Smooth muscle cell (in vitro differentiated cells): ENCODE measurements around the gene TMEM213. TPM values are rescaled to one million over a fixed set of nuclear protein-coding genes. Genes with fewer than 3 reads are reported as not detected.

ENCODE experiments used
- DNase-seq: peaks from one replicate; lab custom pipeline; 2025; ENCODE audit not compliant: unreplicated experiment; lab: John Stamatoyannopoulos, UW
- H2AFZ ChIP-seq: fragments of 200-600 bp; sonication (generic); 2 replicates; pipeline ENCODE4 v1.6.0; 2016; ENCODE audit warnings: antibody characterized with exemption, low read depth, mild to moderate bottlenecking
- H3F3A ChIP-seq: fragments of 200-600 bp; sonication (generic); 2 replicates; pipeline ENCODE4 v1.6.0; 2017; ENCODE audit warnings: antibody characterized with exemption, low read depth
- H3K27ac ChIP-seq: fragments of 200-600 bp; sonication (generic); 2 replicates; pipeline ENCODE4 v1.5.1; 2016; ENCODE audit warnings: low read depth, mild to moderate bottlenecking
- H3K27me3 ChIP-seq: fragments of 200-600 bp; sonication (generic); 2 replicates; pipeline ENCODE4 v1.6.1; 2016; ENCODE audit warnings: low read depth, mild to moderate bottlenecking
- H3K36me3 ChIP-seq: fragments of 200-600 bp; sonication (generic); 2 replicates; pipeline ENCODE4 v1.5.1; 2016; ENCODE audit warnings: low read depth
- H3K4me1 ChIP-seq: fragments of 200-600 bp; sonication (generic); 2 replicates; pipeline ENCODE4 v1.5.1; 2016; ENCODE audit warnings: low read depth
- H3K4me2 ChIP-seq: fragments of 200-600 bp; sonication (generic); 2 replicates; pipeline ENCODE4 v1.6.0; 2016; ENCODE audit warnings: mild to moderate bottlenecking
- H3K4me3 ChIP-seq: fragments of 200-600 bp; sonication (generic); 2 replicates; pipeline ENCODE4 v1.5.1; 2016; ENCODE audit warnings: mild to moderate bottlenecking
- H3K79me2 ChIP-seq: fragments of 200-600 bp; sonication (generic); 2 replicates; pipeline ENCODE4 v1.6.0; 2016; ENCODE audit warnings: low read depth, mild to moderate bottlenecking
- H3K9ac ChIP-seq: fragments of 200-600 bp; sonication (generic); 2 replicates; pipeline ENCODE4 v1.6.0; 2016; ENCODE audit warnings: low read depth
- H3K9me3 ChIP-seq: fragments of 200-600 bp; sonication (generic); replicated peaks from 2 replicates; pipeline ENCODE4 v1.5.1; 2016; ENCODE audit warnings: low read depth
- H4K20me1 ChIP-seq: fragments of 200-600 bp; sonication (generic); 2 replicates; pipeline ENCODE4 v1.6.0; 2016; ENCODE audit warnings: low read depth
- WGBS: methylation state at CpG from one replicate; pipeline ENCODE4 v1.1.7; 2016; ENCODE audit warnings: low lambda C conversion rate; 5-methylcytosine and 5-hydroxymethylcytosine counted together
- polyA plus RNA-seq: library from polyadenylated mRNA; unstranded; fragments of >200 nt; fragmentation: Nextera tagmentation; extraction: Ambion mirVana; gene quantifications from 2 replicates; pipeline ENCODE4 v1.2.1, GENCODE V29; 2016
- total RNA-seq: library from RNA; depleted of rRNA; stranded (reverse); fragments of >200 nt; gene quantifications from 2 replicates; pipeline ENCODE4 v1.2.3, GENCODE V29; 2014
- TF ChIP-seq, protein P1 (sequence below): fragments of 200-600 bp; sonication (generic); IDR thresholded peaks from 2 replicates; pipeline ENCODE4 v1.5.1; 2017; ENCODE audit warnings: borderline replicate concordance, mild to moderate bottlenecking, antibody characterized with exemption; ENCODE audit not compliant: insufficient read depth, poor library complexity, severe bottlenecking

The TMEM213 gene
- total and polyA plus RNA-seq, 2 experiments from 2014 or later = not detected

- TF ChIP-seq, protein P1, sequence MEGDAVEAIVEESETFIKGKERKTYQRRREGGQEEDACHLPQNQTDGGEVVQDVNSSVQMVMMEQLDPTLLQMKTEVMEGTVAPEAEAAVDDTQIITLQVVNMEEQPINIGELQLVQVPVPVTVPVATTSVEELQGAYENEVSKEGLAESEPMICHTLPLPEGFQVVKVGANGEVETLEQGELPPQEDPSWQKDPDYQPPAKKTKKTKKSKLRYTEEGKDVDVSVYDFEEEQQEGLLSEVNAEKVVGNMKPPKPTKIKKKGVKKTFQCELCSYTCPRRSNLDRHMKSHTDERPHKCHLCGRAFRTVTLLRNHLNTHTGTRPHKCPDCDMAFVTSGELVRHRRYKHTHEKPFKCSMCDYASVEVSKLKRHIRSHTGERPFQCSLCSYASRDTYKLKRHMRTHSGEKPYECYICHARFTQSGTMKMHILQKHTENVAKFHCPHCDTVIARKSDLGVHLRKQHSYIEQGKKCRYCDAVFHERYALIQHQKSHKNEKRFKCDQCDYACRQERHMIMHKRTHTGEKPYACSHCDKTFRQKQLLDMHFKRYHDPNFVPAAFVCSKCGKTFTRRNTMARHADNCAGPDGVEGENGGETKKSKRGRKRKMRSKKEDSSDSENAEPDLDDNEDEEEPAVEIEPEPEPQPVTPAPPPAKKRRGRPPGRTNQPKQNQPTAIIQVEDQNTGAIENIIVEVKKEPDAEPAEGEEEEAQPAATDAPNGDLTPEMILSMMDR = no peak
Observed at GRCh38 chr7:138776166-138776833, 21.5 kb upstream of the TMEM213 start.

DNA sequence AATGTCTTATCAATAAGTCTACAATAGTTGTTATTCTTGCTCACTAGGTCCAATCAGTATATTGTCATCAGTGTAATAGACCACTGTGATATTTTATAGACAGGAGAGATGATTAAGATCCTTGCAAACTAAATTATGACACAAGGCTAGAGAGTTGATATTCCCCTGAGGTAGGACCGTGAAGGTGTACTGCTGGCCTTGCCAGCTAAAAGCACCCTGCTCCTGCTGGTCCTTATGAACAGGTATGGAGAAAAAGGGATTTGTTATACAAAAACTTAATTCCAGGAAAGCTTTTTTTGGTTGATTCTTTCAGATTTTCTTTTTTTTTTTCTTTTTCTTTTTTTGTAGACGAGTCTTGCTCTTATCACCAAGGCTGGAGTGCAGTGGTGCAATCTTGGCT is 16.8 kb upstream of the TMEM213 start:
- Histone ChIP-seq H3K4me1 (no peaks in the 10 kb centered on the region), H3F3A (no peaks in the 10 kb centered on the region), H4K20me1 (no peaks in the 10 kb centered on the region), H3K27ac (no peak overlapping the region), H3K4me3 (no peak overlapping the region), H3K27me3 (no peaks in the 10 kb centered on the region), H3K9me3 (no peaks in the 10 kb centered on the region), H3K4me2 (no peak overlapping the region), H3K36me3 (no peaks in the 10 kb centered on the region), H3K79me2 (no peaks in the 10 kb centered on the region), H3K9ac (no peak overlapping the region), H2AFZ (no peak overlapping the region)
- WGBS = 81% methylated on average over 2 of the region's 2 CpGs
- no peak for DNase-seq
- TF ChIP-seq, protein P1 = no peak

More at GRCh38 chr7:138776166-138776833, 21.5 kb upstream of the TMEM213 start:
- Histone ChIP-seq H3K27ac (no peak overlapping the region), H4K20me1 (no peaks in the 10 kb centered on the region), H3F3A (no peaks in the 10 kb centered on the region), H3K27me3 (peaks cover 5% of the 10 kb centered on the region), H3K79me2 (no peaks in the 10 kb centered on the region), H3K9ac (no peak overlapping the region), H3K36me3 (no peaks in the 10 kb centered on the region), H3K9me3 (no peaks in the 10 kb centered on the region), H3K4me3 (no peak overlapping the region), H3K4me1 (no peaks in the 10 kb centered on the region), H2AFZ (no peak overlapping the region), H3K4me2 (no peak overlapping the region)
- WGBS = 70% methylated on average over 10 of the region's 10 CpGs
- no peak for DNase-seq

DNA sequence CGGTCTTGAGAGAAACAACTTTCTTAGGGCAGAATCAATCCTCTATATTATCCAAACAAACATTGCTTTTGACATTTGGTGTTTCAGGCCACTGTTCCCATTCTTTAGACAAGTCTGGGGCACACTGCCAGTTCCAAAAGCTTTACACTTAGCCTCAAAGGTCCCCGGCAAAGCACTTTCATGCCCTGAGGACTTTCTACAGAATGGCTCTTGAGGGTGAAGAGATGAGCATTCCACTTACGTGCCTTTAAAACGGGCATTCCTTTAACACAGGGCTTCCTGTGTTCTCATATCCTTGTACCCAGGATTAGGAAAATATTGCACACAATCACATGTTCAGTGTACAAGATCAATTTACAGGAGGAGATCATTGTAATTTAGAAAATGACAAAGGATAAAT is 13.1 kb upstream of the TMEM213 start:
- 58% methylated on average over 4 of the region's 4 CpGs for WGBS
- no peak overlapping the region for H3K4me2 ChIP-seq
- H3K9ac ChIP-seq = no peak overlapping the region
- no peaks in the 10 kb centered on the region for H4K20me1 ChIP-seq
- H3K4me1 ChIP-seq = no peaks in the 10 kb centered on the region
- H2AFZ ChIP-seq = no peak overlapping the region
- no peak overlapping the region for H3K27ac ChIP-seq
- H3K27me3 ChIP-seq = no peaks in the 10 kb centered on the region
- DNase-seq = no peak
- no peak overlapping the region for H3K4me3 ChIP-seq
- TF ChIP-seq, protein P1 = no peak
- H3K9me3 ChIP-seq = no peaks in the 10 kb centered on the region
- H3K36me3 ChIP-seq = no peaks in the 10 kb centered on the region
- no peaks in the 10 kb centered on the region for H3K79me2 ChIP-seq
- H3F3A ChIP-seq = no peaks in the 10 kb centered on the region
